ENCODE results near the gene GOLGA1.

The GOLGA1 gene

GRCh38 chr9:124894035-124894740 lies 46.7 kb downstream of the GOLGA1 start:
- TF ChIP-seq TAF1 (IDR thresholded peaks at IDR 0.05; ENCODE audit: borderline replicate concordance, low read depth, low read length) = no peak
- TF ChIP-seq POLR2AphosphoS5 (IDR thresholded peaks at IDR 0.05; ENCODE audit: low read depth, low read length) = no peak
- no peak for TF ChIP-seq POLR2A (IDR thresholded peaks at IDR 0.05; ENCODE audit: low read depth, low read length)
- DNase-seq (ENCODE audit: insufficient read length) (no peak), FAIRE-seq (no peak)

GRCh38 chr9:124890179-124890578 lies 50.7 kb downstream of the GOLGA1 start:
- no peak for FAIRE-seq
- no peak for DNase-seq (ENCODE audit: insufficient read length)
- TF ChIP-seq POLR2AphosphoS5 (IDR thresholded peaks at IDR 0.05; ENCODE audit: low read depth, low read length) = no peak
- TF ChIP-seq TAF1 (IDR thresholded peaks at IDR 0.05; ENCODE audit: borderline replicate concordance, low read depth, low read length) = no peak
- no peak for TF ChIP-seq POLR2A (IDR thresholded peaks at IDR 0.05; ENCODE audit: low read depth, low read length)

GRCh38 chr9:124889006-124889405 lies 51.9 kb downstream of the GOLGA1 start:
- DNase-seq (ENCODE audit: insufficient read length) (no peak), FAIRE-seq (no peak)
- TF ChIP-seq POLR2AphosphoS5 (IDR thresholded peaks at IDR 0.05; ENCODE audit: low read depth, low read length) (no peak), TAF1 (IDR thresholded peaks at IDR 0.05; ENCODE audit: borderline replicate concordance, low read depth, low read length) (no peak), POLR2A (IDR thresholded peaks at IDR 0.05; ENCODE audit: low read depth, low read length) (no peak)

- no peak for DNase-seq (ENCODE audit: insufficient read length)
- FAIRE-seq = no peak
- TF ChIP-seq POLR2AphosphoS5 (IDR thresholded peaks at IDR 0.05; ENCODE audit: low read depth, low read length) = no peak
- no peak for TF ChIP-seq POLR2A (IDR thresholded peaks at IDR 0.05; ENCODE audit: low read depth, low read length)
- TF ChIP-seq TAF1 (IDR thresholded peaks at IDR 0.05; ENCODE audit: borderline replicate concordance, low read depth, low read length) = no peak
Observed at GRCh38 chr9:124887832-124888231, 53.1 kb downstream of the GOLGA1 start.

- FAIRE-seq (no peak), DNase-seq (ENCODE audit: insufficient read length) (no peak)
Observed at GRCh38 chr9:124886866-124887492, 53.9 kb downstream of the GOLGA1 start.

GRCh38 chr9:124886461-124886860 lies 54.4 kb downstream of the GOLGA1 start:
- FAIRE-seq (no peak), DNase-seq (ENCODE audit: insufficient read length) (no peak)
- no peak for TF ChIP-seq POLR2A (IDR thresholded peaks at IDR 0.05; ENCODE audit: low read depth, low read length)
- no peak for TF ChIP-seq POLR2AphosphoS5 (IDR thresholded peaks at IDR 0.05; ENCODE audit: low read depth, low read length)
- no peak for TF ChIP-seq TAF1 (IDR thresholded peaks at IDR 0.05; ENCODE audit: borderline replicate concordance, low read depth, low read length)

More at GRCh38 chr9:124886866-124887492, 53.9 kb downstream of the GOLGA1 start:
- TF ChIP-seq TAF1 (IDR thresholded peaks at IDR 0.05; ENCODE audit: borderline replicate concordance, low read depth, low read length) = no peak
- no peak for TF ChIP-seq POLR2A (IDR thresholded peaks at IDR 0.05; ENCODE audit: low read depth, low read length)
- TF ChIP-seq POLR2AphosphoS5 (IDR thresholded peaks at IDR 0.05; ENCODE audit: low read depth, low read length) = no peak

GRCh38 chr9:124885551-124885950 lies 55.3 kb downstream of the GOLGA1 start:
- FAIRE-seq (no peak), DNase-seq (ENCODE audit: insufficient read length) (no peak)
- TF ChIP-seq TAF1 (IDR thresholded peaks at IDR 0.05; ENCODE audit: borderline replicate concordance, low read depth, low read length) (no peak), POLR2AphosphoS5 (IDR thresholded peaks at IDR 0.05; ENCODE audit: low read depth, low read length) (no peak), POLR2A (IDR thresholded peaks at IDR 0.05; ENCODE audit: low read depth, low read length) (no peak)

GRCh38 chr9:124884376-124884775 lies 56.5 kb downstream of the GOLGA1 start:
- no peak for DNase-seq (ENCODE audit: insufficient read length)
- TF ChIP-seq POLR2AphosphoS5 (IDR thresholded peaks at IDR 0.05; ENCODE audit: low read depth, low read length) (no peak), POLR2A (IDR thresholded peaks at IDR 0.05; ENCODE audit: low read depth, low read length) (no peak), TAF1 (IDR thresholded peaks at IDR 0.05; ENCODE audit: borderline replicate concordance, low read depth, low read length) (no peak)
- FAIRE-seq = no peak

- DNase-seq (ENCODE audit: insufficient read length) = no peak
- TF ChIP-seq TAF1 (IDR thresholded peaks at IDR 0.05; ENCODE audit: borderline replicate concordance, low read depth, low read length) (no peak), POLR2A (IDR thresholded peaks at IDR 0.05; ENCODE audit: low read depth, low read length) (no peak), POLR2AphosphoS5 (IDR thresholded peaks at IDR 0.05; ENCODE audit: low read depth, low read length) (no peak)
- no peak for FAIRE-seq
Observed at GRCh38 chr9:124882231-124882630, 58.7 kb downstream of the GOLGA1 start.

- no peak for DNase-seq (ENCODE audit: insufficient read length)
- no peak for TF ChIP-seq POLR2A (IDR thresholded peaks at IDR 0.05; ENCODE audit: low read depth, low read length)
- TF ChIP-seq POLR2AphosphoS5 (IDR thresholded peaks at IDR 0.05; ENCODE audit: low read depth, low read length) = no peak
- TF ChIP-seq TAF1 (IDR thresholded peaks at IDR 0.05; ENCODE audit: borderline replicate concordance, low read depth, low read length) = no peak
- no peak for FAIRE-seq
Observed at GRCh38 chr9:124881138-124881743, 59.6 kb downstream of the GOLGA1 start.

GRCh38 chr9:124880501-124880900 lies 60.4 kb downstream of the GOLGA1 start:
- DNase-seq (ENCODE audit: insufficient read length) (no peak), FAIRE-seq (peak; percentile 62)
- TF ChIP-seq TAF1 (IDR thresholded peaks at IDR 0.05; ENCODE audit: borderline replicate concordance, low read depth, low read length) (no peak), POLR2A (IDR thresholded peaks at IDR 0.05; ENCODE audit: low read depth, low read length) (no peak), POLR2AphosphoS5 (IDR thresholded peaks at IDR 0.05; ENCODE audit: low read depth, low read length) (no peak)

Measured in GM12892 (cell line).